ENCODE data around the gene SIDT1.

GRCh38 chr3:113602256-113602655 lies 69.9 kb downstream of the SIDT1 start:
- TF ChIP-seq USF1 (IDR thresholded peaks at IDR 0.05), result no peak
- TF ChIP-seq YY1 (IDR thresholded peaks at IDR 0.05; ENCODE audit: low read depth), result no peak
- no peak for TF ChIP-seq TAF1 (IDR thresholded peaks at IDR 0.05; ENCODE audit: low read depth)
- no peak for TF ChIP-seq EGR1 (IDR thresholded peaks at IDR 0.05)
- TF ChIP-seq TEAD4 (IDR thresholded peaks at IDR 0.05), result no peak
- no peak for TF ChIP-seq REST (IDR thresholded peaks at IDR 0.05; ENCODE audit: low read depth)
- TF ChIP-seq CEBPB (IDR thresholded peaks at IDR 0.05), result no peak
- no peak for TF ChIP-seq NFIC (IDR thresholded peaks at IDR 0.05)
- TF ChIP-seq EP300 (IDR thresholded peaks at IDR 0.05; ENCODE audit: borderline replicate concordance), result no peak
- no peak for TF ChIP-seq RAD21 (IDR thresholded peaks at IDR 0.05; ENCODE audit: low read depth)
- TF ChIP-seq CREB1 (IDR thresholded peaks at IDR 0.05; ENCODE audit: low read depth), result no peak
